GM23248 (cell line): ENCODE measurements around the gene TMA7. TPM values are rescaled to one million over a fixed set of nuclear protein-coding genes. Genes with fewer than 3 reads are reported as not detected.

ENCODE experiments used
- DNase-seq: peaks from one replicate; pipeline ENCODE4 v3.0.0-alpha.2; 2015
- H2AFZ ChIP-seq: fragments of 200-600 bp; sonication (generic); 2 replicates; pipeline ENCODE4 v1.6.1; 2016; ENCODE audit warnings: antibody characterized with exemption
- H3F3A ChIP-seq: fragments of 200-600 bp; sonication (generic); 2 replicates; pipeline ENCODE4 v1.6.1; 2016; ENCODE audit warnings: mild to moderate bottlenecking, antibody characterized with exemption, mixed run types; ENCODE audit not compliant: insufficient read depth
- H3K27ac ChIP-seq: fragments of 200-600 bp; sonication (generic); 2 replicates; pipeline ENCODE4 v1.5.1; 2016; ENCODE audit warnings: mild to moderate bottlenecking
- H3K27me3 ChIP-seq: fragments of 200-600 bp; sonication (generic); replicated peaks from 2 replicates; pipeline ENCODE4 v1.6.1; 2016; ENCODE audit warnings: mild to moderate bottlenecking; ENCODE audit not compliant: insufficient read depth
- H3K36me3 ChIP-seq: fragments of 200-600 bp; sonication (generic); 2 replicates; pipeline ENCODE4 v1.6.1; 2016; ENCODE audit warnings: low read depth, mild to moderate bottlenecking
- H3K4me1 ChIP-seq: fragments of 200-600 bp; sonication (generic); 2 replicates; pipeline ENCODE4 v1.6.1; 2016; ENCODE audit warnings: mild to moderate bottlenecking; ENCODE audit not compliant: insufficient read depth
- H3K4me2 ChIP-seq: fragments of 200-600 bp; sonication (generic); one replicate; pipeline ENCODE4 v1.6.1; 2016; ENCODE audit warnings: mild to moderate bottlenecking; ENCODE audit not compliant: unreplicated experiment
- H3K4me3 ChIP-seq: fragments of 200-600 bp; sonication (generic); 2 replicates; pipeline ENCODE4 v1.5.1; 2016; ENCODE audit warnings: mild to moderate bottlenecking
- H3K79me2 ChIP-seq: fragments of 200-600 bp; sonication (generic); 2 replicates; pipeline ENCODE4 v1.6.1; 2016; ENCODE audit warnings: mild to moderate bottlenecking; ENCODE audit not compliant: insufficient read depth
- H3K9ac ChIP-seq: fragments of 200-600 bp; sonication (generic); 2 replicates; pipeline ENCODE4 v1.6.1; 2016; ENCODE audit warnings: mild to moderate bottlenecking
- H3K9me2 ChIP-seq: fragments of 200-600 bp; sonication (generic); 2 replicates; pipeline ENCODE4 v1.6.1; 2016; ENCODE audit warnings: mixed run types, mild to moderate bottlenecking, moderate library complexity; ENCODE audit not compliant: insufficient read depth
- H3K9me3 ChIP-seq: fragments of 200-600 bp; sonication (generic); one replicate; pipeline ENCODE4 v1.6.1; 2017; ENCODE audit warnings: low read depth
- H4K20me1 ChIP-seq: fragments of 200-600 bp; sonication (generic); 2 replicates; pipeline ENCODE4 v1.6.0; 2016; ENCODE audit not compliant: insufficient read depth
- EZH2 ChIP-seq: fragments of 200-600 bp; sonication (generic); IDR thresholded peaks from 2 replicates; pipeline ENCODE4 v1.6.1; 2018; ENCODE audit warnings: antibody characterized with exemption, mild to moderate bottlenecking; ENCODE audit not compliant: insufficient read depth, poor library complexity, severe bottlenecking
- EZH2phosphoT487 ChIP-seq: fragments of 200-600 bp; sonication (generic); IDR thresholded peaks from 2 replicates; pipeline ENCODE4 v1.6.1; 2018; ENCODE audit warnings: antibody characterized with exemption, moderate library complexity, mild to moderate bottlenecking, low read depth; ENCODE audit not compliant: insufficient read depth
- WGBS, 2 experiments: methylation state at CpG; one replicate each; pipeline ENCODE4 v1.1.6; 2015 to 2017; ENCODE audit warnings: low lambda C conversion rate in 2 of 2, low coverage in 1 of 2; ENCODE audit errors: missing lambda C conversion rate in 2 of 2; 5-methylcytosine and 5-hydroxymethylcytosine counted together
- in situ Hi-C: fragments of 300-500 bp; cut with MboI; formaldehyde crosslinking; loops from 2 replicates; pipeline ENCODE4 v1.15.0; 2020
- polyA plus RNA-seq: library from polyadenylated mRNA; unstranded; fragments of >200 nt; fragmentation: Nextera tagmentation; extraction: Ambion mirVana; gene quantifications from 2 replicates; pipeline ENCODE4 v1.2.1, GENCODE V29; 2016
- total RNA-seq: library from RNA; depleted of rRNA; stranded (reverse); fragments of >200 nt; shearing (Covaris generic); gene quantifications from 2 replicates; pipeline ENCODE4 v1.2.3, GENCODE V29; 2014

TMA7 gene
- total and polyA plus RNA-seq, 2 experiments from 2014 or later, result 244 to 552 TPM

DNA sequence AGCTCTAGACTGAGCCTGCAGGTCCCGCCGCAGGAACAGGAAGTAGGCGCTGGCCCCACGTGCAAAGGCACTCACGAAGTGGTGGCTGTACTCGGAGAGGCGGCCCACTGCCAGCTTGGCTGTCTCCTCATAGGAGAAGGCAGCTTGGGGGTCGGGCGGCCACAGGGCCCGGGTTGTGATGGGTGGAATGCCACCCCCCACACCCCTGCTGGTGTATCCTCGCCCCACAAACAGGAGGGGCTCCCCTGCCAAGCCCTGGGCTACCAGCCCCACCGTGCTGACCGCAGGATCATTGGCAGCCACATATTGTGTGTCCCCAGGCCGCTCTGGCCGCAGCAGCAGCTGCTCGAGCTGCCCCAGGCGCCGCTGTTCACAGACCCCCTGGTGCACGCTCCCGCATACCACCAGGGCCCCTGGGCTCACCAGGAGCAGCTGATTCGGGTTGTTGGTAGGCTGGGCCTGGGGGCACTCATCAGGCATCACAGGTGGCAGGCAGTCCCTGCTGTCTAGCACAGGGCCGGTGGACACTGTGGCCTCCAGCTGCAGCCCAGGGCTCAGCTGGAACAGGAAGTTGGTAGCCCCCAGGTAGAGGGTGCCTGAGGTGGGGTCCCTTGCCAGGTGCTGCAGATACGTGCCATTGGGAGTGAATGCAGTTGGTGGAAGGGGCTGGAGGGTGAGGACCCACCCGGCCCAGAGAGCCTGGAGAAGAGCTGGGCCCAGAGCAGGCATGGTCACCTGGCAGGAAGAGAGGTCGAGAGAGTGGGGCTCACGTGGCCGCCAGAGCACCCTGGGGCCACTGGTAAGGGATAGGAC lies 16.0 kb upstream of the TMA7 start:
- DNase-seq, result no peak
- Histone ChIP-seq H3K4me3 (no peak overlapping the region), H3K9me2 (no peaks in the 10 kb centered on the region), H4K20me1 (no peaks in the 10 kb centered on the region), H3K36me3 (no peaks in the 10 kb centered on the region), H3K9me3 (no peaks in the 10 kb centered on the region), H3K27ac (no peak overlapping the region), H3K9ac (no peak overlapping the region), H3K79me2 (no peaks in the 10 kb centered on the region), H3K4me2 (no peak overlapping the region), H3K4me1 (peaks cover 3% of the 10 kb centered on the region; the same call in 1 of the 2 replicates), H3K27me3 (no peaks in the 10 kb centered on the region), H2AFZ (no peak overlapping the region), H3F3A (no peaks in the 10 kb centered on the region)
- in situ Hi-C loops, result no loop called here
- 89% methylated on average over 27 of the region's 27 CpGs for WGBS, 2 experiments
- no peak for TF ChIP-seq EZH2
- no peak for TF ChIP-seq EZH2phosphoT487

DNA sequence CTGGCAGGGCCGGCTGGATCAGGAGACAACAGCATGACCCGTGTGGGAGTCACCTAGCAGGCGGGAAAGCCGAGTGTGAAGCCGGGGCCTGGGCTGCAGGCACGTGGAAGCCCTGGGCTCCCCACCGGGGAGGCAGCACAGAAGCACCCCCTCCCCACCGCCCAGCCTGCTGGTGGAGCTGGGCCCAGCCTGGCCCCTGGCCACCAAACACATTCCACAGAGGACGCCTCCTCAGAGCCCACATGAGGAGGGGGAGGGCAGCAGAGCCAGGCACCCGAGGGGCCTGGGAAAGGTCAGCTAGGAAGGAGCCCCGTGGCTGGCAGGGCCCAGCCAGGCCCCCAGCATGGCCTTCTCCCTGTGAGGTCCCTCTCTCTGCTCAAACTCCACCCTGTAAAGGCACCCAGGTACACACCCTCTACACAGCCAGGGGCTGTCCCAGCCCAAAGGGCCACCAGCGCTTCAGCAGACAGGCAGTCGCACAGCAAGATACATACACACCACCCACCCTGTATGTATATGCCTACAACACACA lies 14.7 kb upstream of the TMA7 start:
- Histone ChIP-seq H4K20me1 (no peaks in the 10 kb centered on the region), H3K4me2 (no peak overlapping the region), H3K4me1 (peaks cover 3% of the 10 kb centered on the region; the same call in 1 of the 2 replicates), H3K27ac (no peak overlapping the region), H3K36me3 (no peaks in the 10 kb centered on the region), H3K27me3 (no peaks in the 10 kb centered on the region), H3K9me2 (no peaks in the 10 kb centered on the region), H3K4me3 (no peak overlapping the region), H3F3A (no peaks in the 10 kb centered on the region), H3K79me2 (no peaks in the 10 kb centered on the region), H2AFZ (no peak overlapping the region), H3K9me3 (no peaks in the 10 kb centered on the region), H3K9ac (no peak overlapping the region)
- WGBS, 2 experiments, result 59 to 62% methylated on average over 5 to 13 of the region's 13 CpGs
- no peak for DNase-seq
- in situ Hi-C loops, result no loop called here
- TF ChIP-seq EZH2 (no peak), EZH2phosphoT487 (no peak)

DNA sequence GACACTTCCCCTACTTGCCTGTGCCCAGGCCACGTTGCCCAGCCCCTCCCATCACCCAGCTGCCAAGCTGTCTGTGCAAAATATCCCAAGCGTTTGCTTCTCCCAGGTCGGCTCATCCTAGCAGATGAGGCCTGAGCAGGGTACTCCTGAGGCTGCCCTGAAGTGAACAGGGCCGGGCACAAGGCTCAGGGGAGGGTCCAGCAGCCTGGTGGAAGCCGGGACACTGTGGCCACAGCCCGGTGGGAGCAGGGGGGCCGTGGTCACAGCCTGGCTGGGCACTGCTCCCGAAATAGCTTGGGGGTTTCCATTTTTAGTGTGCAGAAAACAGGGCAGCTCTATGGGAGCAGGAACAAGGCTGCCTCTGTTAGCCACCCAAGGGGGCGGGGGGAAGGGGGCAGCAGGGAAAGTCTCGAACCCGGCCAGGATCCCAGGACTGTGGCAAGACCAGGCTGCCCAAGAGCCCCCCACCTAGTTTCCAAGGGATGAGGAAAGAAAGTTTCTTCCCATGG lies 13.6 kb upstream of the TMA7 start:
- Histone ChIP-seq H3K4me3 (no peak overlapping the region), H3K4me2 (no peak overlapping the region), H3K36me3 (no peaks in the 10 kb centered on the region), H3K79me2 (no peaks in the 10 kb centered on the region), H3F3A (no peaks in the 10 kb centered on the region), H3K9ac (no peak overlapping the region), H3K4me1 (peaks cover 3% of the 10 kb centered on the region; the same call in 1 of the 2 replicates), H3K27ac (no peak overlapping the region), H3K9me3 (no peaks in the 10 kb centered on the region), H2AFZ (no peak overlapping the region), H4K20me1 (no peaks in the 10 kb centered on the region), H3K27me3 (no peaks in the 10 kb centered on the region), H3K9me2 (no peaks in the 10 kb centered on the region)
- WGBS, 2 experiments, result 30 to 38% methylated on average over 10 to 11 of the region's 11 CpGs
- DNase-seq, result no peak
- in situ Hi-C loops, result no loop called here
- TF ChIP-seq EZH2 (no peak), EZH2phosphoT487 (no peak)

DNA sequence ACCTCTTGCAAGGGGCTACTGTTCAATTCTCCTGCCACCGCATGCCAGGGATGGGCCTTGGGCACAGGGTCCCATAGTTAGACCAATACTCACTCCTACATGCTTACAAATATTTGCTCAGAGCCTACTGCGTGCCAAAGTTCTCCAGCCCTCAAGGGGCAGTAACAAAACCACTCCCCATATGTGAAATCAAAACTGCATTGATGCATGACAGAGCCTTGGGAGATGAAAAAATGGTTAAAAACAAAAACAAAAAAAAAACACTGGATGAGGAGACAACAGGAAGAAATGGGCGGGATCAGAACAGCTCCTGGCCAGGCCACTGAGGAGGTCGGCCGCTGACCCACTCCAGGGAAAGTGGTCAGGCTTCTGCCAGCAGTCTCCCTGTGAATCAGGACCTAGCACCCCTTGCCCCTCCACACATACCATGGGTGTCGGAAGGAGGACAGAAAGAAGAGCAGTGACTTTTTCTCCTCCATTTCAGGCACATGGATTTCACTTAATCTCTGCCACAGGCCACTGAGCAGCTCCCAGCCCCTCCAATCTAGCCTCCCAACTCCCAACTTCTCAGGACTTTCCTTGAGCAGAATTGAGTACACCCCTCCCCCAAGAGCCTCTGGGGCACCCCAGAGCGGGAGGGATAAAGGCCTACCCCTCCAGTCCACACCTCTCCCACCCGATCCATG lies 13.0 kb upstream of the TMA7 start:
- WGBS, 2 experiments, result 48 to 53% methylated on average over 8 of the region's 8 CpGs
- Histone ChIP-seq H3K9ac (no peak overlapping the region), H3K9me2 (no peaks in the 10 kb centered on the region), H3K27me3 (no peaks in the 10 kb centered on the region), H3K4me3 (no peak overlapping the region), H3K36me3 (no peaks in the 10 kb centered on the region), H3K9me3 (no peaks in the 10 kb centered on the region), H3K79me2 (no peaks in the 10 kb centered on the region), H3F3A (no peaks in the 10 kb centered on the region), H3K4me2 (no peak overlapping the region), H3K27ac (no peak overlapping the region), H2AFZ (no peak overlapping the region), H3K4me1 (peaks cover 3% of the 10 kb centered on the region; the same call in 1 of the 2 replicates), H4K20me1 (no peaks in the 10 kb centered on the region)
- peak; percentile 23 for DNase-seq
- in situ Hi-C loops, result no loop called here
- TF ChIP-seq EZH2phosphoT487 (no peak), EZH2 (no peak)
